DND-41 (cell line): ENCODE measurements around the gene NLRC3.

ENCODE experiments used
- ATAC-seq: fragments of 200-7000 bp; cut with Tn5 transposase; 3 replicates; pipeline ENCODE4 v1.9.1; 2021; ENCODE audit warnings: low read depth; ENCODE audit not compliant: insufficient read depth
- DNase-seq: peaks from one replicate; pipeline ENCODE4 v3.0.0-alpha.2; 2020
- H2AFZ ChIP-seq: 2 replicates; pipeline ENCODE4 v1.6.0; 2012; ENCODE audit warnings: low read depth, low read length
- H3K27ac ChIP-seq: 2 replicates; pipeline ENCODE4 v1.5.1; 2012; ENCODE audit warnings: low read length, inconsistent platforms
- H3K27me3 ChIP-seq: fragments of 200-600 bp; sonication (generic); 2 replicates; pipeline ENCODE4 v1.6.0; 2012; ENCODE audit warnings: low read length, mild to moderate bottlenecking, inconsistent platforms; ENCODE audit not compliant: insufficient read depth, poor library complexity
- H3K36me3 ChIP-seq: 2 replicates; pipeline ENCODE4 v1.5.1; 2012; ENCODE audit warnings: low read length, inconsistent platforms; ENCODE audit not compliant: insufficient read depth
- H3K4me1 ChIP-seq: 2 replicates; pipeline ENCODE4 v1.5.1; 2012; ENCODE audit warnings: mild to moderate bottlenecking, low read length; ENCODE audit not compliant: insufficient read depth
- H3K4me2 ChIP-seq: 2 replicates; pipeline ENCODE4 v1.6.0; 2012; ENCODE audit warnings: mild to moderate bottlenecking, moderate library complexity, low read length, inconsistent platforms; ENCODE audit not compliant: insufficient read depth
- H3K4me3 ChIP-seq, 2 experiments: fragments of 200-600 bp in 1 of 2; shearing (Covaris generic) in 1 of 2; 2 replicates each; pipeline ENCODE4 v1.5.1; 2012 to 2016; ENCODE audit warnings: inconsistent platforms in 2 of 2, low read length in 2 of 2, mild to moderate bottlenecking in 2 of 2, low read depth in 1 of 2, moderate library complexity in 1 of 2
- H3K79me2 ChIP-seq: 2 replicates; pipeline ENCODE4 v1.6.0; 2012; ENCODE audit warnings: low read length, inconsistent platforms; ENCODE audit not compliant: insufficient read depth
- H3K9ac ChIP-seq: 2 replicates; pipeline ENCODE4 v1.6.0; 2012; ENCODE audit warnings: low read depth, mild to moderate bottlenecking, inconsistent platforms, low read length, moderate library complexity
- H3K9me3 ChIP-seq: 2 replicates; pipeline ENCODE4 v1.5.1; 2012; ENCODE audit warnings: low read length, moderate library complexity, mild to moderate bottlenecking, inconsistent platforms; ENCODE audit not compliant: insufficient read depth, severe bottlenecking
- H4K20me1 ChIP-seq: 2 replicates; pipeline ENCODE4 v1.6.0; 2012; ENCODE audit warnings: low read length; ENCODE audit not compliant: insufficient read depth
- EZH2 ChIP-seq: IDR thresholded peaks from 3 replicates; pipeline ENCODE4 v1.6.1; 2012; ENCODE audit warnings: borderline replicate concordance, low read depth, mild to moderate bottlenecking, moderate library complexity, low read length, inconsistent platforms; ENCODE audit not compliant: severe bottlenecking
- TF ChIP-seq, protein P1 (sequence below): IDR thresholded peaks from 2 replicates; pipeline ENCODE4 v1.5.1; 2012; ENCODE audit warnings: borderline replicate concordance, low read length, moderate library complexity, mild to moderate bottlenecking; ENCODE audit not compliant: poor library complexity, severe bottlenecking; ENCODE audit errors: extremely low read depth

NLRC3 gene

DNA sequence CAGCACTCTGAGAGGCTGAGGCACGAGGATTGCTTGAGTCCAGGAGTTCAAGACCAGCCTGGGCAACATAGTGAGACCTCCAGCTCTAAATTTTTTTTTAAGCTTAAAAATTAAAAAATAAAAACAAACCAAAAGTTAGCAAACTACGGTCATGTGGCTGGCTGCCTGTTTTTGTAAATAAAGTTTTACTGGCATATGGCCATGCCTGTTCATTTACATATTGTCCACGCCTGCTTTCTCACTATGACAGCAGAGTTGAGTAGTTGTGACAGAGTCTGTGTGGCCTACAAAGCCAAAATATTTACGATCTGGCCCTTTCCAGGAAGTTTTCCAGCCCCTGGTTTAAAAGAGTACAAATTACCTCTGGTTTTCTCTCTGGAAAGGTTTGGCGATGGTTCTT is 30.9 kb upstream of the NLRC3 start:
- Histone ChIP-seq H3K79me2 (peaks cover 24% of the 10 kb centered on the region), H4K20me1 (no peaks in the 10 kb centered on the region), H3K9ac (no peak overlapping the region), H3K27ac (no peak overlapping the region), H2AFZ (no peak overlapping the region), H3K36me3 (peaks cover 10% of the 10 kb centered on the region), H3K4me2 (no peak overlapping the region), H3K4me1 (peaks cover 20% of the 10 kb centered on the region), H3K9me3 (no peaks in the 10 kb centered on the region), H3K27me3 (no peaks in the 10 kb centered on the region), H3K4me3 (no peak overlapping the region)
- ATAC-seq (no peak), DNase-seq (no peak)
- TF ChIP-seq, protein P1, sequence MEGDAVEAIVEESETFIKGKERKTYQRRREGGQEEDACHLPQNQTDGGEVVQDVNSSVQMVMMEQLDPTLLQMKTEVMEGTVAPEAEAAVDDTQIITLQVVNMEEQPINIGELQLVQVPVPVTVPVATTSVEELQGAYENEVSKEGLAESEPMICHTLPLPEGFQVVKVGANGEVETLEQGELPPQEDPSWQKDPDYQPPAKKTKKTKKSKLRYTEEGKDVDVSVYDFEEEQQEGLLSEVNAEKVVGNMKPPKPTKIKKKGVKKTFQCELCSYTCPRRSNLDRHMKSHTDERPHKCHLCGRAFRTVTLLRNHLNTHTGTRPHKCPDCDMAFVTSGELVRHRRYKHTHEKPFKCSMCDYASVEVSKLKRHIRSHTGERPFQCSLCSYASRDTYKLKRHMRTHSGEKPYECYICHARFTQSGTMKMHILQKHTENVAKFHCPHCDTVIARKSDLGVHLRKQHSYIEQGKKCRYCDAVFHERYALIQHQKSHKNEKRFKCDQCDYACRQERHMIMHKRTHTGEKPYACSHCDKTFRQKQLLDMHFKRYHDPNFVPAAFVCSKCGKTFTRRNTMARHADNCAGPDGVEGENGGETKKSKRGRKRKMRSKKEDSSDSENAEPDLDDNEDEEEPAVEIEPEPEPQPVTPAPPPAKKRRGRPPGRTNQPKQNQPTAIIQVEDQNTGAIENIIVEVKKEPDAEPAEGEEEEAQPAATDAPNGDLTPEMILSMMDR: no peak
- TF ChIP-seq EZH2: no peak

GRCh38 chr16:3607634-3608033 is 30.4 kb upstream of the NLRC3 start:
- no peak for TF ChIP-seq EZH2
- TF ChIP-seq, protein P1: no peak
- Histone ChIP-seq H3K4me3 (no peak overlapping the region), H3K4me2 (no peak overlapping the region), H3K27ac (no peak overlapping the region), H2AFZ (no peak overlapping the region), H4K20me1 (no peaks in the 10 kb centered on the region), H3K79me2 (peaks cover 19% of the 10 kb centered on the region), H3K36me3 (peaks cover 14% of the 10 kb centered on the region), H3K9me3 (no peaks in the 10 kb centered on the region), H3K4me1 (peaks cover 16% of the 10 kb centered on the region), H3K9ac (no peak overlapping the region), H3K27me3 (no peaks in the 10 kb centered on the region)
- DNase-seq (no peak), ATAC-seq (no peak)

GRCh38 chr16:3607161-3607560 is 30.0 kb upstream of the NLRC3 start:
- DNase-seq: no peak
- Histone ChIP-seq H3K79me2 (peaks cover 15% of the 10 kb centered on the region), H2AFZ (no peak overlapping the region), H3K27ac (no peak overlapping the region), H4K20me1 (no peaks in the 10 kb centered on the region), H3K4me3 (no peak overlapping the region), H3K9me3 (no peaks in the 10 kb centered on the region), H3K9ac (no peak overlapping the region), H3K4me1 (peaks cover 13% of the 10 kb centered on the region), H3K4me2 (no peak overlapping the region), H3K27me3 (no peaks in the 10 kb centered on the region), H3K36me3 (peaks cover 19% of the 10 kb centered on the region)
- ATAC-seq: no peak
- TF ChIP-seq, protein P1: no peak

- no peak overlapping the region for H3K4me3 ChIP-seq
- TF ChIP-seq EZH2: no peak
- TF ChIP-seq, protein P1: no peak
- H3K36me3 ChIP-seq: peaks cover 22% of the 10 kb centered on the region
- H3K27ac ChIP-seq: no peak overlapping the region
- DNase-seq (no peak), ATAC-seq (no peak)
- H3K4me2 ChIP-seq: no peak overlapping the region
- H3K4me1 ChIP-seq: peaks cover 13% of the 10 kb centered on the region
- H4K20me1 ChIP-seq: no peaks in the 10 kb centered on the region
- H2AFZ ChIP-seq: no peak overlapping the region
- H3K9me3 ChIP-seq: no peaks in the 10 kb centered on the region
- H3K79me2 ChIP-seq: peaks cover 8% of the 10 kb centered on the region
- no peaks in the 10 kb centered on the region for H3K27me3 ChIP-seq
- no peak overlapping the region for H3K9ac ChIP-seq
Observed at GRCh38 chr16:3606441-3606840, 29.2 kb upstream of the NLRC3 start.
